ENCODE results near the gene VIM.
A peak's percentile ranks its signal among the peaks of the same experiment; 100 is the strongest.

VIM gene

DNA sequence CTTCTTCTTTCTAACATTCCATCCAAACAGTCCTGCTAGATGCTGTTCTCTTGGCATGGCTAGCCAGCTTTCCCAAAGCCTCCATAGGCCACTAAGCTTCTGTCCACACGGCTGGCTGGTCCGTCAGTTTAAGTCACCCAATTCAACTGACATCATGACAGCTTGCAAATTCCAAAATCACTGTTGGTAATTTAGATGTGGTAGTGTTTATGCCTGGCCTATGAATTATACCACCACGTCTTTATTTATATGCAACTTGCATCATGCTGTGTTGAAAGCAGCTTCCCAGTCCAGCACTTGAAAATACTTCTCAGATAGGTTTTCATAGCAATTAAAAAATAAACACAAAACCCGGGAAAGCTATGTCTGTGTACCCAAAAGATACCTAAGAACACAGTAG is 2.2 kb upstream of the VIM start:
- TF ChIP-seq FOXP2 (optimal IDR thresholded peaks at IDR 0.05; ENCODE audit: borderline replicate concordance, extremely low read depth, extremely low read length, insufficient read depth) (no peak), SIN3A (IDR thresholded peaks at IDR 0.05; ENCODE audit: borderline replicate concordance, insufficient read depth, low read length) (no peak), POLR2AphosphoS5 (IDR thresholded peaks at IDR 0.05; ENCODE audit: low read depth, low read length) (no peak), TAF1 (IDR thresholded peaks at IDR 0.05; ENCODE audit: borderline replicate concordance, insufficient read depth, low read length) (no peak)
- TF ChIP-seq, protein P1, sequence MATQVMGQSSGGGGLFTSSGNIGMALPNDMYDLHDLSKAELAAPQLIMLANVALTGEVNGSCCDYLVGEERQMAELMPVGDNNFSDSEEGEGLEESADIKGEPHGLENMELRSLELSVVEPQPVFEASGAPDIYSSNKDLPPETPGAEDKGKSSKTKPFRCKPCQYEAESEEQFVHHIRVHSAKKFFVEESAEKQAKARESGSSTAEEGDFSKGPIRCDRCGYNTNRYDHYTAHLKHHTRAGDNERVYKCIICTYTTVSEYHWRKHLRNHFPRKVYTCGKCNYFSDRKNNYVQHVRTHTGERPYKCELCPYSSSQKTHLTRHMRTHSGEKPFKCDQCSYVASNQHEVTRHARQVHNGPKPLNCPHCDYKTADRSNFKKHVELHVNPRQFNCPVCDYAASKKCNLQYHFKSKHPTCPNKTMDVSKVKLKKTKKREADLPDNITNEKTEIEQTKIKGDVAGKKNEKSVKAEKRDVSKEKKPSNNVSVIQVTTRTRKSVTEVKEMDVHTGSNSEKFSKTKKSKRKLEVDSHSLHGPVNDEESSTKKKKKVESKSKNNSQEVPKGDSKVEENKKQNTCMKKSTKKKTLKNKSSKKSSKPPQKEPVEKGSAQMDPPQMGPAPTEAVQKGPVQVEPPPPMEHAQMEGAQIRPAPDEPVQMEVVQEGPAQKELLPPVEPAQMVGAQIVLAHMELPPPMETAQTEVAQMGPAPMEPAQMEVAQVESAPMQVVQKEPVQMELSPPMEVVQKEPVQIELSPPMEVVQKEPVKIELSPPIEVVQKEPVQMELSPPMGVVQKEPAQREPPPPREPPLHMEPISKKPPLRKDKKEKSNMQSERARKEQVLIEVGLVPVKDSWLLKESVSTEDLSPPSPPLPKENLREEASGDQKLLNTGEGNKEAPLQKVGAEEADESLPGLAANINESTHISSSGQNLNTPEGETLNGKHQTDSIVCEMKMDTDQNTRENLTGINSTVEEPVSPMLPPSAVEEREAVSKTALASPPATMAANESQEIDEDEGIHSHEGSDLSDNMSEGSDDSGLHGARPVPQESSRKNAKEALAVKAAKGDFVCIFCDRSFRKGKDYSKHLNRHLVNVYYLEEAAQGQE (IDR thresholded peaks at IDR 0.05; ENCODE audit: insufficient read depth in 1 of 2, low read depth in 2 of 2, low read length in 2 of 2): no peak

DNA sequence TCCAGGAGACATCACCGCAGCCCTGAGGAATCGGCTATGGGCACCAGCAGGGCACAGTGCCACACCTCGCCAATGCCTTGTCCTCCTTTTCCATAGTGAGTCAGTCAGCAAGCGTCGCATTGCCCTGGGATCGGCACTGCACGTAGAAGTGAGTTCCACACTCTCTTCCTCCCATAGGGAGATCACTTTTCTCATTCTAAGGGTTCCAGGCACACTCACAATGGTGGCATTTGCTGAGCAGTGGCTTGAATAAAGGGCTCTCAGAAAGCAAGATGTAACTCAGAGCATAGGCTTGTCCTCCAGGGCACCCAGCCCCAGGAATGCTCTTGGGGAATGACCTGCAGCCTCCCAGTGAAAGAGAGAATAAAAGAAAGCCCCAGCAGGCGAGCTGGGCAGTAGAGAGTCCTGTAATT is 1.1 kb upstream of the VIM start:
- no peak for TF ChIP-seq POLR2AphosphoS5 (IDR thresholded peaks at IDR 0.05; ENCODE audit: low read depth, low read length)
- TF ChIP-seq TAF1 (IDR thresholded peaks at IDR 0.05; ENCODE audit: borderline replicate concordance, insufficient read depth, low read length): no peak
- no peak for TF ChIP-seq FOXP2 (optimal IDR thresholded peaks at IDR 0.05; ENCODE audit: borderline replicate concordance, extremely low read depth, extremely low read length, insufficient read depth)
- TF ChIP-seq SIN3A (IDR thresholded peaks at IDR 0.05; ENCODE audit: borderline replicate concordance, insufficient read depth, low read length): no peak

DNA sequence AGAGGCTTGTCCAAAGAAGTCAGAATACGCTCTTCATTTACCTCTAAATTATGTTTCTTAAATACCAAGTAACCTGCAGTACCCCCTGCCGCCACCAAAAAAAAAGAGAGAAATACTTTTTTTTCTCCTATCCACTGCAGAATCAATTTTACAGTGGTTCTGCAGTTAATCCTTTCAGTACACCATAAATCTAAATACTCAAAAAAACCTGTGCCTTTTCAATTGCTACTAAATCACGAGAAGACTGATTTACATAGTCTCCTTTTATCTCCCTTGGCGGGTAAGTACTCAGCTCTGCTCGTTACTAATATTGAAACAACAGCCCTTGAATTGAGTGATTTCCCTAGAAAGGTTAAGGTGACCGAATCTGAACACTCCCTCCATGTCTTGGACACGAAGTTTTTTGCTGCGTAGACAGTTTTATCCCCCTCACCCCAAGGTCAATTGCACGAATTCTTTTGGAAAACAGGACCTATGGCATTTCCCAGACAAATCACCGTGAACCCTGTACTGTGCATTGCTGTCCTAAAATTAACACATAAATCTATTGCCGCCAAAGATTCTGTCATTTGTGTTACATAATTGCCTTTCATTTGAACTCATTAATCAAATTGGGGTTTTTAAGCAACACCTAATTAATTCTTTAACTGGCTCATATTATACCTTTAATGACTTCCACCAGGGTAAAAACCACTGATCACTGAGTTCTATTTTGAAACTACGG is 512 bp upstream of the VIM start:
- TF ChIP-seq POLR2AphosphoS5 (IDR thresholded peaks at IDR 0.05; ENCODE audit: low read depth, low read length) (no peak), FOXP2 (optimal IDR thresholded peaks at IDR 0.05; ENCODE audit: borderline replicate concordance, extremely low read depth, extremely low read length, insufficient read depth) (no peak), TAF1 (IDR thresholded peaks at IDR 0.05; ENCODE audit: borderline replicate concordance, insufficient read depth, low read length) (no peak), SIN3A (IDR thresholded peaks at IDR 0.05; ENCODE audit: borderline replicate concordance, insufficient read depth, low read length) (no peak)
- TF ChIP-seq, protein P1 (IDR thresholded peaks at IDR 0.05; ENCODE audit: insufficient read depth in 1 of 2, low read depth in 2 of 2, low read length in 2 of 2): no peak

DNA sequence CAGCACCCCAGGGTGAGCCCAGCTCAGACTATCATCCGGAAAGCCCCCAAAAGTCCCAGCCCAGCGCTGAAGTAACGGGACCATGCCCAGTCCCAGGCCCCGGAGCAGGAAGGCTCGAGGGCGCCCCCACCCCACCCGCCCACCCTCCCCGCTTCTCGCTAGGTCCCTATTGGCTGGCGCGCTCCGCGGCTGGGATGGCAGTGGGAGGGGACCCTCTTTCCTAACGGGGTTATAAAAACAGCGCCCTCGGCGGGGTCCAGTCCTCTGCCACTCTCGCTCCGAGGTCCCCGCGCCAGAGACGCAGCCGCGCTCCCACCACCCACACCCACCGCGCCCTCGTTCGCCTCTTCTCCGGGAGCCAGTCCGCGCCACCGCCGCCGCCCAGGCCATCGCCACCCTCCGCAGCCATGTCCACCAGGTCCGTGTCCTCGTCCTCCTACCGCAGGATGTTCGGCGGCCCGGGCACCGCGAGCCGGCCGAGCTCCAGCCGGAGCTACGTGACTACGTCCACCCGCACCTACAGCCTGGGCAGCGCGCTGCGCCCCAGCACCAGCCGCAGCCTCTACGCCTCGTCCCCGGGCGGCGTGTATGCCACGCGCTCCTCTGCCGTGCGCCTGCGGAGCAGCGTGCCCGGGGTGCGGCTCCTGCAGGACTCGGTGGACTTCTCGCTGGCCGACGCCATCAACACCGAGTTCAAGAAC is 1.1 kb downstream of the VIM start:
- TF ChIP-seq, protein P1 (IDR thresholded peaks at IDR 0.05; ENCODE audit: insufficient read depth in 1 of 2, low read depth in 2 of 2, low read length in 2 of 2): no peak
- TF ChIP-seq FOXP2 (optimal IDR thresholded peaks at IDR 0.05; ENCODE audit: borderline replicate concordance, extremely low read depth, extremely low read length, insufficient read depth): peak; percentile 87
- no peak for TF ChIP-seq SIN3A (IDR thresholded peaks at IDR 0.05; ENCODE audit: borderline replicate concordance, insufficient read depth, low read length)
- TF ChIP-seq TAF1 (IDR thresholded peaks at IDR 0.05; ENCODE audit: borderline replicate concordance, insufficient read depth, low read length): no peak
- TF ChIP-seq POLR2AphosphoS5 (IDR thresholded peaks at IDR 0.05; ENCODE audit: low read depth, low read length): peak; percentile 43; the same call in 1 of the 2 replicates

DNA sequence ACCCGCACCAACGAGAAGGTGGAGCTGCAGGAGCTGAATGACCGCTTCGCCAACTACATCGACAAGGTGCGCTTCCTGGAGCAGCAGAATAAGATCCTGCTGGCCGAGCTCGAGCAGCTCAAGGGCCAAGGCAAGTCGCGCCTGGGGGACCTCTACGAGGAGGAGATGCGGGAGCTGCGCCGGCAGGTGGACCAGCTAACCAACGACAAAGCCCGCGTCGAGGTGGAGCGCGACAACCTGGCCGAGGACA is 1.6 kb downstream of the VIM start:
- no peak for TF ChIP-seq FOXP2 (optimal IDR thresholded peaks at IDR 0.05; ENCODE audit: borderline replicate concordance, extremely low read depth, extremely low read length, insufficient read depth)
- TF ChIP-seq SIN3A (IDR thresholded peaks at IDR 0.05; ENCODE audit: borderline replicate concordance, insufficient read depth, low read length): no peak
- peak; percentile 25; the same call in 1 of the 2 replicates for TF ChIP-seq TAF1 (IDR thresholded peaks at IDR 0.05; ENCODE audit: borderline replicate concordance, insufficient read depth, low read length)

All from PFSK-1 (cell line).